ENCODE results near the gene GPA33. TPM values are rescaled to one million over a fixed set of nuclear protein-coding genes. Genes with fewer than 3 reads are reported as not detected.

Gene GPA33
- total RNA-seq, 1 donor: not detected

DNA sequence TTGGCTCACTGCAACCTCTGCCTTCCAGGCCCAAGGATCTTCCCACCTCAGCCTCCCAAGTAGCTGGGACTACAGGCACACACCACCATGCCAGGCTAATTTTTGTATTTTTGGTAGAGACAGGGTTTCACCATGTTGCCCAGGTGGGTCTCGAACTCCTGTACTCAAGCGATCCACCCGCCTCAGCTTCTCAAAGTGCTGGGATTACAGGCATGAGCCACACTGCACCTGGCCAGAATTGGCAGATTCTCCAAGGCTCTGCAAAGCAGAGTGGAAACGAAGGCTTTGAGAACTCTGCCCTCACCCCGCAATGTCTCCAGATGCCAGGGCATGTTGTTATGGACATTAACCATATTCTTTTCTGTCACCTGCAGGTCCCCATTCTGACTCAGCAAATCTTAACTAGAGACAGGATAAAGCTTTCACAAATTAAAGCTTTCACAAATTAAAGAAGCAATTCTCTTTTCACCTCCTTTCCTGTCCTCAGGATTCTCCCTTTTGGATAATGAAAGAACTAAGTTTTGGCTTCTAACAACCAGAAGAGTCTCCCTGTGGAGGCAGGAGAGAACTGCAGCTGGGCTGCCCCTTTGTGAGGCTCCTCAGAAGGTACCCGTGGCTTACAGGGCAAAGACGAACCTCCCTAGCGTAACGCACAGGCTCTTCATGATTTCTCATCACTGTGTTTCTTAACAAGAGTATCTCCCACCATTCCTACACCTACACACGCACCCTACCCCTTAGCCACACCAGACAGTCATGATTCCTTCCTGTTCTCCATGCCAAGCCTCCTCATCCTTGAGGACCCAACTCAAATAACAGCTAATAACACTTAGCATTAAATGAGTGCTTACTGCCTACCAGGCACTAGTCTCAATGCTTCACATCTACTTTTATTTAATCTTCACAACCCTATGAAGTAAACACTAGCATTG is 29.8 kb downstream of the GPA33 start:
- no peak for DNase-seq (ENCODE audit: low read depth)
- TF ChIP-seq, protein P1, sequence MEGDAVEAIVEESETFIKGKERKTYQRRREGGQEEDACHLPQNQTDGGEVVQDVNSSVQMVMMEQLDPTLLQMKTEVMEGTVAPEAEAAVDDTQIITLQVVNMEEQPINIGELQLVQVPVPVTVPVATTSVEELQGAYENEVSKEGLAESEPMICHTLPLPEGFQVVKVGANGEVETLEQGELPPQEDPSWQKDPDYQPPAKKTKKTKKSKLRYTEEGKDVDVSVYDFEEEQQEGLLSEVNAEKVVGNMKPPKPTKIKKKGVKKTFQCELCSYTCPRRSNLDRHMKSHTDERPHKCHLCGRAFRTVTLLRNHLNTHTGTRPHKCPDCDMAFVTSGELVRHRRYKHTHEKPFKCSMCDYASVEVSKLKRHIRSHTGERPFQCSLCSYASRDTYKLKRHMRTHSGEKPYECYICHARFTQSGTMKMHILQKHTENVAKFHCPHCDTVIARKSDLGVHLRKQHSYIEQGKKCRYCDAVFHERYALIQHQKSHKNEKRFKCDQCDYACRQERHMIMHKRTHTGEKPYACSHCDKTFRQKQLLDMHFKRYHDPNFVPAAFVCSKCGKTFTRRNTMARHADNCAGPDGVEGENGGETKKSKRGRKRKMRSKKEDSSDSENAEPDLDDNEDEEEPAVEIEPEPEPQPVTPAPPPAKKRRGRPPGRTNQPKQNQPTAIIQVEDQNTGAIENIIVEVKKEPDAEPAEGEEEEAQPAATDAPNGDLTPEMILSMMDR (IDR thresholded peaks at IDR 0.05; ENCODE audit: insufficient read depth, low read depth, low read length): peak; percentile 38
- no peak overlapping the region for H3K4me3 ChIP-seq (ENCODE audit: low read depth, low read length)

DNA sequence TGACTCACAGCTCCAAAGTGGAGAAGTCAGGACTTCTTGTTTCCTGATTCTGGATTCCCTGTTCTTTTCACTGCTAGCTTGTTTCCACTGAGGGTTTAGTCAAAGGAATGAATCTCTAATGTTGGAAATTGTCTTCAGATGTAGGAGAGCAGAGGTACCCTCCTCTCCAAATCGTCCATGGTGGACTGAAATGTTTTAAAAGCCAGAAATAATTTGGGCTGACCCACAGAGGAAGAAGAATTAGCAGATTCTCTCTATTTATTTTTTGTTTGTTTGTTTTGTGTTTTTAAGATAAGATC is 30.4 kb downstream of the GPA33 start:
- H3K4me3 ChIP-seq (ENCODE audit: low read depth, low read length): no peak overlapping the region
- DNase-seq (ENCODE audit: low read depth): no peak
- TF ChIP-seq, protein P1 (IDR thresholded peaks at IDR 0.05; ENCODE audit: insufficient read depth, low read depth, low read length): no peak

DNA sequence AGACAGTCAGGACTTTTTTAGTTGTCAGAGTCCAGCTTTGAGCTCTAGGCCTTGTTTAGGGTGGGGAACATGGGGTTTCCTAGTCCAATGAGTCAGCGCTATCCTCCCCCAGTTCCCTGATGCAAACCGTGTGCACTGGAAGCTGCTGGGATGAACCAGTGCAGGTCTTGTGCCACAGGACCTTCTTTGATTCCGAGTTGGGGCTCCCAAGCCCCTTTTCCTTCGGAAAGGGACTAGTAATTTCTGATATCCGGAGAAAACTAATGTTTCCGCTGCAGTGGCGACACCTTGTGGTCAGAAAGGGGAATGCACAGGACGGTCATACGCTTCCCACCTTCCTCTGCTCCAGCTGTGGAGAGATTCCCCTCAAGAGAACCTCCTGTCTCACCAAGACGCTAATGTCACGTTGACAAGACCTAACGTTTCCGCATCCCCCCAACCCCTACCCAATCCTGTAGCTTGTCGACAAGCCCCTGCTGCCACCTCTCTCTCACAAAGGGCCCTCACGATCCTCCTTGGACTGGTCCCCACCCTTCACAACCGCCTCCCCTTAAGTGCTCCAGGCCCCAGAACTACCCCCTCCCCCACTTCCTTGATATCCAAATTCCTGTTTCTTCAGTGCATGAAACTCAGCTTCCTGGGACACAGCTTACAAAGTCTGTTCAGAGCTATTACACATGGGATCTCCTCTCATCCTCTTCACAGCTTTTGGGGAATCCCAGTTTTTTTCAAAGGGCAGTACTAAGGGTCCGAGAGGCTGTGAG is 30.9 kb downstream of the GPA33 start:
- no peak overlapping the region for H3K4me3 ChIP-seq (ENCODE audit: low read depth, low read length)
- peak; percentile 57 for DNase-seq (ENCODE audit: low read depth)
- TF ChIP-seq, protein P1 (IDR thresholded peaks at IDR 0.05; ENCODE audit: insufficient read depth, low read depth, low read length): peak; percentile 93

DNA sequence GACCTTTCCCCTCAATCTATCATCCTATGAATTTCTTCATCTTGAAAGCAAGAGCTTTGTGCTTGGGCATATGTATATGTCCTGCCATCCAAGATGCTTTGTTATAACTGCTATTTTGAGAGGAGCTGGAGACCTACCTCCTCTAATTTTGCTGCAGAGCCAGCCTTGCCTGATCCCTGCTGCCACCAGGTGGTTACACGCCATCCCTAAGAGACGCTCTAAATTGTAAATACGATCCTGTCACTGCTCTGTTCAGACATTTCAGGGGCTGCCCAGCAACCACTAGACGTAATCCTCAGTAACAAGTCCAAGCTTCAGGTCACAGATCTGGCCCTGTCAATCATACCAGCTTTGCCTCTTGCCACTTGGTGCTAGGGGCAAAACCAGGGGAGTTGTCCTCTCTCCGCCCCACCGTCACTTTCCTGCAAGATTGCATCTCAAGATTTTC is 32.9 kb downstream of the GPA33 start:
- H3K4me3 ChIP-seq (ENCODE audit: low read depth, low read length): no peak overlapping the region
- DNase-seq (ENCODE audit: low read depth): peak; percentile 10
- TF ChIP-seq, protein P1 (IDR thresholded peaks at IDR 0.05; ENCODE audit: insufficient read depth, low read depth, low read length): peak; percentile 44

DNA sequence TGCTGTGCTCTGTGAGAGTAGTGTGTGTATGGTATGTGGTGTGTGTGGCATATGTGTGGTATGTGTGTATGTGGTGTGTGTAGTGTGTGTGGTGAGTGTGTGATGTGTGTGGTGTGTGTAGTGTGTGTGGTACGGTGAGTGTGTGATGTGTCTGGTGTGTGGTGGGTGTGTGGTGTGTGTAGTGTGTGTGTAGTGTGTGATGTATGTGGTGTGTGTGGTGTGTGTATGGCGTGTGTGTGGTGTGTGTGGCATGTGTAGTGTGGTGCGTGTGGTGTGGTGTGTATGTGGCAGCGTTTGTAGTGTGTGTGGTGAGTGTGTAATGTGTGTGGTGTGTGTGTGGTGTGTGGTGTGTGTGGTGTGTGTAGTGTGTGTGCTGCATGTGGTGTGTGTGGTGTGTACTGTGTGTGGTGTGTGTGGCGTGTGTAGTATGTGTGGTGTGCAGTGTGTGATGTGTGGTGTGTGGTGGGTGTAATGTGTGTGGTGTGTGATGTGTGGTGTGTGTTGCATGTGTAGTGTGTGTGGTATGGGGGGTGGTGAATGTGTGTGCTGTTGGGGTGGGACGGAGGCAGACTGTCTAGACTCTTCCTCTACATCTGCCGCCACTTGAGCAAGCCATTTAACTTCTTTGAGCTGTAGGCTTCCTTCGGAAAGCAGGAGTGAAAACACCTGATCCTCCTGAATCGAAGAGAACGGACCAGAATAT is 33.5 kb downstream of the GPA33 start:
- DNase-seq (ENCODE audit: low read depth): no peak
- TF ChIP-seq, protein P1 (IDR thresholded peaks at IDR 0.05; ENCODE audit: insufficient read depth, low read depth, low read length): no peak
- no peak overlapping the region for H3K4me3 ChIP-seq (ENCODE audit: low read depth, low read length)

DNA sequence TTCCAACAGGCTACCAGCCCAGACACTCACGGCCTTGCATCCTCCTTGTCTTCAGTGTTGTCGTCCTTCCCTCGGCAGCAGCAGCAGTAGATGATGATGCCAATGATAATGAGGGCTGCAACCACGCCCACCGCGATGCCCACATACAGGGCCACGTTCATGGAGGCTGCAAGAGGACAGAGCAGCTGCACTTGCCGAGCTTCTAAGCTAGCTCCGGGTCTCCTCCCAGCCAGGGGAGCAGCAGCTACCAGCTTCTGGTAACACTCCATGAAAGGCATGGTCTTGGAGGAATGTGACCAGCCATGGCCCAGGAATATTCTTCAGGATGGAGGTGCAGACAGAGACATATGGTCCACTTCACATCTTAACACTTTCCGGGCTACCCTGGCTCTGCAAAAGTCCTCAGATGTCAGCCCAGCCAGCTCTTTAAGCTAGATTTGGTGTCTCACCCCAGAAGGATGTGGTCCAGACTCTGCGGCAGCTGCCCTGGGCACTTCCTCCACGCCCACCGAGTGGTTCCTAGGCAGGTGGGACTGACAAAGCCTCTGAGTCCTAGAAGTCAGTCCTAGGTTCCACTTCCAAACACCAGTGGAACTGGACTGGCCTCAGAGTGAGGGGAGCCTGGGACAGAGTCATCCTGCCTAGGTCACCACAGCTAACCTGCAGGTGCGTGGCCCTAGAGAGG is 35.1 kb downstream of the GPA33 start:
- TF ChIP-seq, protein P1 (IDR thresholded peaks at IDR 0.05; ENCODE audit: insufficient read depth, low read depth, low read length): no peak
- H3K4me3 ChIP-seq (ENCODE audit: low read depth, low read length): no peak overlapping the region
- no peak for DNase-seq (ENCODE audit: low read depth)

All from fibroblast of villous mesenchyme (primary cell).